ENCODE data around the gene RIIAD1.
"Not testable (repeated sequence)": the region's sequence is repeated elsewhere in the genome, so short reads cannot be mapped to it uniquely, and the experiment has no call there.

The RIIAD1 gene

GRCh38 chr1:151737026-151737425, 15.7 kb downstream of the RIIAD1 start:
- DNase-seq: no peak

- no peak for DNase-seq
These were observed 16.2 kb downstream of the RIIAD1 start for GRCh38 chr1:151737479-151737878.

- DNase-seq: no peak
These were observed 18.5 kb downstream of the RIIAD1 start for GRCh38 chr1:151739590-151740355.

- DNase-seq: no peak
These were observed 20.2 kb downstream of the RIIAD1 start for GRCh38 chr1:151741516-151741915.

- DNase-seq: no peak
These were observed 35.0 kb downstream of the RIIAD1 start for GRCh38 chr1:151756291-151756690.

- no peak for DNase-seq
These were observed 37.9 kb downstream of the RIIAD1 start for GRCh38 chr1:151759241-151759640.

GRCh38 chr1:151760597-151761385, 39.5 kb downstream of the RIIAD1 start:
- no peak for DNase-seq

GRCh38 chr1:151762941-151763921, 41.9 kb downstream of the RIIAD1 start, which contains the start of gene MRPL9:
Gene MRPL9 (minus strand): TSS chr1:151763496. CDS start chr1:151763479, 17 bp downstream.
- DNase-seq: peak; percentile 82

GRCh38 chr1:151763990-151764389, 42.7 kb downstream of the RIIAD1 start:
- no peak for DNase-seq

- not testable (repeated sequence) for DNase-seq
These were observed 47.2 kb downstream of the RIIAD1 start for GRCh38 chr1:151768351-151769066.

GRCh38 chr1:151769270-151769669, 47.9 kb downstream of the RIIAD1 start:
- not testable (repeated sequence) for DNase-seq

GRCh38 chr1:151773702-151774101, 52.4 kb downstream of the RIIAD1 start:
- no peak for DNase-seq

GRCh38 chr1:151774256-151774922, 53.1 kb downstream of the RIIAD1 start:
- no peak for DNase-seq

GRCh38 chr1:151775894-151776664, 54.8 kb downstream of the RIIAD1 start:
- DNase-seq: no peak

GRCh38 chr1:151776665-151777062, 55.3 kb downstream of the RIIAD1 start:
- no peak for DNase-seq

- DNase-seq: no peak
These were observed 56.0 kb downstream of the RIIAD1 start for GRCh38 chr1:151777317-151777716.
